HG03025 (cell line): ENCODE results near the gene BCAM.
"Not testable (repeated sequence)": the region's sequence is repeated elsewhere in the genome, so short reads cannot be mapped to it uniquely, and the experiment has no call there.

Experiments used
- ATAC-seq: cut with Tn5 transposase; IDR thresholded peaks from one replicate; pipeline ENCODE4 v1.9.1; 2021; ENCODE audit warnings: mild to moderate bottlenecking, moderate library complexity; ENCODE audit not compliant: unreplicated experiment, low FRiP score

The BCAM gene

DNA sequence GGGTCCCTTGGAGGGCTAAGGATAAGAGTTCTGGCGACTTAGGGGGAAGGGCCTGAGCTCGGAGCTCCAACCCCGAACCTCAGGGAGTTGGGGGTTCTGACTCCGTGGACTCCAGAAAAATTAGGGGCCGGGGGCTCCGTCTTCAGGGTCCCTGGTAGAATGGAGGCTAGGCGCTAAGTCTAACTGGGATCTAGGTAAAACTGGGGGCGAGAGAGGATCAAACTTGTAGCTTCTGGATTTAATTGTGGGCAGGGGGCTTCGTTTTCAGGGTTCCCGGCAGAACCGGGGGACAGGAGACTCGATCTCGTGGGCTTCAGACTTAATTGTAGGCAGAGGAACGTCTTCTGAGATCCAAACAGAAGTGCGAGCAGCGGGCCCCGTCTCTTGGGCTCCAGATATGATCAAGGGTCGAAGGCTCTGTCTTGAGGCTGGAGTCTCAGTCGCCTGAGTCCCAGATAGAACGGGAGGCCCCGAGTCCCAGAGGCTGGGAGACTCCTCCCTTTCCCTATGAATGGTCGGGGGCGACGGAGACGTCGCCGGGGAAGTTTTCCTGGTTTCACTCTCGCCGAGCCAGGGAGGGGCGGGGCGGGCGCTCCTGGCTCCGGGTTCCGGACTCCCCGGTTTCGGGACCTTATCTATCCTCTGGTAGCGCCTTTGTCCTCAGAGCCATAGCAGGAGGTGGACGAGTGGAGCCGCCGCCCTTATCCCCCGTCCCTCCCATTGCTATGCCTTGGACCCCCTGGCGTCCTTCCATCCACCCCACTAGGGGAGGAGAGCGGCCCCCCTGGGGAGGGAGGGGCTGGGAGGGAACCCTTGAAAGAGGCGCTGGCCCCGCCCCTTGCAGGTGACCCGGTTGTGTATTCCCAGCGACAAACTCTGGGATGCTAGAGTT, 38.5 kb downstream of the BCAM start:
- no peak for ATAC-seq

DNA sequence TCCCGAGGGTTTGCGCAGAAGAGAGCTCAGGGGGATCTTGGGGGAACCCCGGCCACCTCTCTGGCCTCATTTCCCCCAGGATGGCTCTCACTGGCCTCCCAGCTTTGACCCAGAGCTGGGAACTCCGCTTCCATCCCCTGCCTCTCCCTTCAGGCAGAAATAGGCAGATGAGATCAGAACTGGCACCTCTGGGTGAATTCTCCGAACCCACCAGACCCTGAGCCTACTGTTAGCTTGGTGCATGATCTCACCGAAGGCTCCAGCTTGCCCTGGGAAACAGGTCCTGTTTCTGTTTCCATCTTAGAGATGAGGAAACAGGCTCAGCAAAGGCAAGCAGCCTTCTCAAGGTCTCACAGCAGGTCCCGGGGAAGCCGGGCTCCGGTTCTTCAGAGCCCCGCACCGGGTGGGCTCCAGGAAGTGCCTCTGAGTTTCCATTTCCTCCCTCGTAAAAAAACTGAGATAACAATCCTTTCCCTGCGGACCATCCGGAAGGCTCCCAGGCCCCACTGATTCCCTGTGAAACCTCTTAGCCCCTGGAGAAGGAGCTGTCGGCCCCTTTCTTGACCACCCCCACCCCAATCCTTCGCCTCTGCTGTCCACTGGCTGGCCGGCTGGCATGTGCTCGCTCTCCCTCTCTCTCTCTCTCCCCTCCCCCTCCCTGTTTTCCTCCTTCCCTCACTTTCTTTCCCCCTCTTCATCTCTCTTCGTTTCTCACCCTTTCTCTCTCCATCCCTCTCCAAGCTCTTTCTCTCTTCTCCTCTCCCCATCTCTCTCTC, 39.3 kb downstream of the BCAM start:
- no peak for ATAC-seq

GRCh38 chr19:44848812-44849447, 40.0 kb downstream of the BCAM start:
- no peak for ATAC-seq

DNA sequence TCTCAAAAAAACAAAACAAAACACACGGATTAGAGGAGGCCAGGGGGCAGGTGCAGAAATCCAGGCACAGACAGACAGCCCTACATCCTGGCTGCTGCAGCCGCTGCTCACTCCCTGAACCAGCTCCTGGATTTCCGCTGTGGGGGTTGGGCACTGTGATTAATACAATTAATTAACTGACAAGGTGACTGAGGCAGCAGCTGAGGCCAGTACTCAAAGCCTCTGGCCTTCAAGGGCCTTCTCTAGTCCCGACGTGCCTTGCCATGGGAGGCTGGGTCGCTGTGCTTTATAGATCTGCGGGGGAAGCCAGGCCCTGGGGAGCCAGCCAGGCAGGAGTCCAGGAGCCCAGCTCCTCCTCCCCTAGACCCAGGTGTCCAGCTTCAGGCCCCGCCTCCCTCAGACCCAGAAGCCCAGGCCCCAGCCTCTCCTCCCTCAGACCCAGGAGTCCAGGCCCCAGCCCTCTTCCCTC, 41.8 kb downstream of the BCAM start:
- ATAC-seq, result no peak

DNA sequence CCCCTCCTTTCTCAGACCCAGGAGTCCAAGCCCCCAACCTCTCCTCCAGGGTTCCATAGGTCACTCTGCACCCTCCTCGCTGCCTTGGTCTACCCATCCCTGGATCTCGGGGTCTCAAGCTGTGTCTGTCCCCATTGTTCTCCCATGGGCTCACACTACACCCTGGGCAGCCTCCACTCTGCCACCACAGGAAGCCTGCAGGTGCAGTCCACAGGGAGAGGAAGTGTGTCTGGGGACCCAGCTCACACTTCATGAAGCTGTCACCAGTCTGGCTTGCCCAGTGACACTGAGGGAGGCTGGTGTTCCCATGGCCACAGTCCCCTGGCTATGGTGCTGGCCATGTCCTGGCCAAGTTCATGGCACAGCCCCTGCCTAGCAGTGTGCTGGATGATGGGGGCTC, 42.5 kb downstream of the BCAM start:
- ATAC-seq, result no peak

DNA sequence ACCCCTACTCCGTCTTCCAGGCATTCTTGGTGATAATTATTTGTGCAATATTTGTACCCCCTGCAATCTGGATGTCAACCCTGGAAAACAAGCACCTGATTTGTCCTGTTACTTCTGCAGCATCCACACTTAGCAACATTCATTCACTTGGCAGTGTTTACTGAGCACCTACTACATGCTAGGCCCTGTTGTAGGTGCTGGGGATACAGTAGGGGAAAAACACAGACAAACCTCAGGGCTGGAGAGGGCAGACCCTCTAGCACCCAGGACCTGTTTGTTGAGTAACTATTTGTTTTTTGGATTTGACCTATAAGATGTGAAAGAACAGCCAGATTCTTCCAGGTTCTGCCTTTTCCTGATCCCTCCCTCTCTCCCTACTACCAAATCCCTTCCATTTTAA, 46.7 kb downstream of the BCAM start:
- no peak for ATAC-seq

DNA sequence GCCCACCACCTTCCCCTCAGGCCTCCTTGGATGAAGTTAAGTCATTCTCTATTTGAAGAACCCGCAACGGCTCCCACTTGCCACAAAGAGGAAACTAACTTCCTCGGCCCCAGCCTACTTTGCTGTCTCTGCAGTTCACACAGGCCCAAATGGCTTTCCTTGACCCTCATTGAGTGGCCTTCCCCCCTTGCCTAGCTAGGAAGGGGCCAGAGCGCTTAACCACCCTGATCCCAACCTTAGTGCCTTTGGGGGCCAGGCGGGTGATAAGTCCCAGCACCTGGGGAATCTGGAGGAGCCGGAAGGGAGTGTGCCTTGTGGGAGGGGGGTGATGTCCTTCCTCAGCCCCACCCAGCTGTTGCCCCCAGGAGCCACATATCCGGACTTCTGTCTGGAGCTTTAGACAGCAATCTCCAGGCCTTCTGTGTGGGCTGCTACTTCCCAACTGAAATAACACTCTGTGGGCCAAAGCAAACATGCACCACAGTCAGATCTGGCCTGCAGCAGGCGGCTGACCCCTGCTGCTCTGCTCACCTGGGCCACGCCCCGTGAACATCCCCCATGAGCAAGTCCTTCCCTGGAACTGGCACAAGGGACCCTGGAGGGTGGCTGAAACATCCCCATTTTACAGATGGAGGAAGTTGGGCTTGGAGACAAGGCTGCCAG, 47.6 kb downstream of the BCAM start:
- no peak for ATAC-seq

DNA sequence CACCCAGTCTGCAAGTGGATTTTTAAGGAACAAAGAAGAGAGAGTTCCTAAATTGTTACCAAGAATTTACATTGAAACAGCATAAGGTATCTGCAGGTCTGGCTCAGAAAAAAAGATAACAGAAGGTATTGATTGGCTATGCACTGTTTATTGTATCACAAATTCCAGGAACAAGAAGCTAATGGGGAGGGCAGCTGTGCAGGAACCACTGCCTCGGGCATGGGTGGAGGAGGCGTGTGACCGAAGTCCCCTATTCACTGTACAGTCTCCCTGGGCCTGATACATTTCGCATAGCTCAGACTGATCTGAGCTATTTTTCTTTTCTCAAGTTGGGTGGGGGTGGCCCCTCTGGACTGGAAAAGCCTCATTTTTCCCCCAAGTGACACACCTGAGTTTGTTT, 48.9 kb downstream of the BCAM start:
- ATAC-seq, result no peak

- not testable (repeated sequence) for ATAC-seq
Measured at GRCh38 chr19:44861576-44861975, 52.7 kb downstream of the BCAM start.

GRCh38 chr19:44863990-44864389, 55.1 kb downstream of the BCAM start:
- no peak for ATAC-seq

- ATAC-seq, result no peak
Measured at GRCh38 chr19:44865196-44865767, 56.4 kb downstream of the BCAM start.

- no peak for ATAC-seq
Measured at GRCh38 chr19:44866664-44867063, 57.8 kb downstream of the BCAM start.

- ATAC-seq, result no peak
Measured at GRCh38 chr19:44867578-44867977, 58.7 kb downstream of the BCAM start.

- no peak for ATAC-seq
Measured at GRCh38 chr19:44869733-44870470, 61.0 kb downstream of the BCAM start.
